Ovary (tissue), 9 donors: Measurements from ENCODE around the gene SMIM24. TPM values are rescaled to one million over a fixed set of nuclear protein-coding genes. Genes with fewer than 3 reads are reported as not detected.

Source experiments
- DNase-seq, 5 donors: peaks; one replicate each; pipeline ENCODE4 v3.0.0-alpha.2; 2019 to 2020
- H3K27ac ChIP-seq, 2 donors: fragments of 200-600 bp; one replicate each; pipeline versions ENCODE4 v1.5.1 to v1.8.0; 2019 to 2022
- H3K27me3 ChIP-seq: fragments of 200-600 bp; one replicate; pipeline ENCODE4 v1.8.0; 2022
- H3K36me3 ChIP-seq: fragments of 200-600 bp; sonication (generic); one replicate; pipeline ENCODE4 v1.5.1; 2019
- H3K4me1 ChIP-seq: one replicate; pipeline ENCODE4 v1.8.1; 2013; ENCODE audit warnings: mild to moderate bottlenecking, moderate library complexity; ENCODE audit not compliant: insufficient read depth
- H3K4me3 ChIP-seq: fragments of 200-600 bp; sonication (generic); one replicate; pipeline ENCODE4 v1.5.1; 2017
- H3K9me3 ChIP-seq, 2 donors: fragments of 200-600 bp in 1 of 2; sonication (generic) in 1 of 2; one replicate each; pipeline versions ENCODE4 v1.5.1 to v1.8.1; 2013 to 2019; ENCODE audit warnings: mild to moderate bottlenecking in 1 of 2, moderate library complexity in 1 of 2
- EP300 ChIP-seq: sonication (generic); formaldehyde crosslinking; IDR thresholded peaks from one replicate; pipeline ENCODE4 v1.6.1; 2017; ENCODE audit warnings: antibody characterized with exemption
- POLR2A ChIP-seq: fragments of 450-650 bp; IDR thresholded peaks from one replicate; pipeline ENCODE4 v1.6.1; 2017; ENCODE audit warnings: antibody characterized with exemption, mild to moderate bottlenecking, moderate library complexity
- WGBS, 3 donors: extraction: QIAGEN DNeasy Blood & Tissue Kit in 1 of 3; methylation state at CpG; one replicate each; pipeline versions ENCODE4 v1.1.5 to v1.1.7; 2013 to 2017; 5-methylcytosine and 5-hydroxymethylcytosine counted together
- intact Hi-C, 4 donors: fragments of 100-400 bp; cut with DNase I; formaldehyde crosslinking; loops; one replicate each; pipeline versions ENCODE4 v1.11.0 to v1.15.1; 2022 to 2023
- polyA plus RNA-seq, 2 donors: library from polyadenylated mRNA; stranded (reverse); fragments of 200-250 nt in 1 of 2; fragments of 350-450 nt in 1 of 2; fragmentation: Illumina TruSeq in 1 of 2; extraction: RNeasy Lipid Tissue Mini Kit (QIAGEN cat#74804) in 1 of 2; gene quantifications; one replicate each; pipeline ENCODE4 v1.2.3, GENCODE V29; 2013 to 2014
- total RNA-seq, 7 donors: library from RNA; depleted of rRNA in 2 of 7; stranded (reverse); fragments of >200 nt in 2 of 7; fragmentation: NEBNext Ultra II Directional in 3 of 7; extraction: Animal tissue kit (Norgen Biotek cat#: 25700) in 3 of 7; gene quantifications; one replicate each; pipeline versions ENCODE4 v1.1.0 to v1.2.4, GENCODE V29; 2016 to 2023
- TF ChIP-seq, protein P1 (sequence below), 3 donors: fragments of 450-650 bp in 2 of 3; fragments of 200-600 bp in 1 of 3; IDR thresholded peaks; one replicate each; pipeline versions ENCODE4 v1.5.1 to v1.8.0; 2016 to 2022; ENCODE audit warnings: antibody characterized with exemption in 3 of 3, mild to moderate bottlenecking in 1 of 3
- donor health status: DM: no; HTN: no; CAD: no; lungs with moderate emphysema.
- donor health status: DM: no; HTN: no; CAD: no.
- donor health status: Bipolar disorder and iron deficiency.
- donor health status: DM: yes; HTN: yes; CAD: no.
- donor health status: DM: no; HTN: no; CAD: no.
- donor health status: DM: yes; HTN: yes; CAD: no.

SMIM24 gene
- total and polyA plus RNA-seq, 9 donors = 0.10 to 2.6 (median 0.94) TPM; not detected in 3

DNA sequence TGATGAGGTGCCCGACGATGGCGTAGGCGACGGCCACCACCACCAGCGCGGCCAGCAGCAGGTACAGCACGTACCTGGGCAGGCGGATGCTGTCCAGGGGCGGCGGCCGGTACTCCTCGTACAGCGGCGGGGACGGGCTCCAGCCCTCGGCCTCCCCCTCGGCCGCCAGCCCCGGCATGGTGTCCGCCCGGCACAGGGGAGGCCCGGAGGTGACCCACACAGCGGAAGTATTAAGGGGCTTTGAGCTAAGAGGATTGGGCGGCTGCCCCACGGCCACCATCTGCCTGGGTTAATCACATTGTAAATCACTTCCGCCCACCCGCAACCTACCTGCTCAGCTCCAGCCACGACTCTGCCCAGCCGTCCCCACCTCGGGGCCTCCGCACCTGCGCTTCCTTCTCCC is 2.9 kb upstream of the SMIM24 start, which contains the start of gene SMIM44:
TSS of gene SMIM44 (minus strand) at position 216 of the 403 bp plus-strand sequence. CDS start at position 178, 38 bp downstream.
- intact Hi-C loops = loop anchor here in 1 of 4 donors (5.0 kb wide), 1 partner anchor 161 kb away; no protein-coding TSS in a partner anchor
- H3K4me1 ChIP-seq = no peaks in the 10 kb centered on the region
- DNase-seq = no peak
- TF ChIP-seq POLR2A (no peak), EP300 (no peak)
- TF ChIP-seq, protein P1, sequence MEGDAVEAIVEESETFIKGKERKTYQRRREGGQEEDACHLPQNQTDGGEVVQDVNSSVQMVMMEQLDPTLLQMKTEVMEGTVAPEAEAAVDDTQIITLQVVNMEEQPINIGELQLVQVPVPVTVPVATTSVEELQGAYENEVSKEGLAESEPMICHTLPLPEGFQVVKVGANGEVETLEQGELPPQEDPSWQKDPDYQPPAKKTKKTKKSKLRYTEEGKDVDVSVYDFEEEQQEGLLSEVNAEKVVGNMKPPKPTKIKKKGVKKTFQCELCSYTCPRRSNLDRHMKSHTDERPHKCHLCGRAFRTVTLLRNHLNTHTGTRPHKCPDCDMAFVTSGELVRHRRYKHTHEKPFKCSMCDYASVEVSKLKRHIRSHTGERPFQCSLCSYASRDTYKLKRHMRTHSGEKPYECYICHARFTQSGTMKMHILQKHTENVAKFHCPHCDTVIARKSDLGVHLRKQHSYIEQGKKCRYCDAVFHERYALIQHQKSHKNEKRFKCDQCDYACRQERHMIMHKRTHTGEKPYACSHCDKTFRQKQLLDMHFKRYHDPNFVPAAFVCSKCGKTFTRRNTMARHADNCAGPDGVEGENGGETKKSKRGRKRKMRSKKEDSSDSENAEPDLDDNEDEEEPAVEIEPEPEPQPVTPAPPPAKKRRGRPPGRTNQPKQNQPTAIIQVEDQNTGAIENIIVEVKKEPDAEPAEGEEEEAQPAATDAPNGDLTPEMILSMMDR (IDR thresholded peaks at IDR 0.05) = no peak
- H3K27me3 ChIP-seq = no peaks in the 10 kb centered on the region
- H3K27ac ChIP-seq = no peak within 1 kb of the TSS
- no peaks in the 10 kb centered on the region for H3K36me3 ChIP-seq
- H3K9me3 ChIP-seq = no peaks in the 10 kb centered on the region
- 40 to 62% (median 55%) methylated on average over 31 to 33 of the region's 33 CpGs for WGBS, 3 donors
- H3K4me3 ChIP-seq = no peak within 1 kb of the TSS

DNA sequence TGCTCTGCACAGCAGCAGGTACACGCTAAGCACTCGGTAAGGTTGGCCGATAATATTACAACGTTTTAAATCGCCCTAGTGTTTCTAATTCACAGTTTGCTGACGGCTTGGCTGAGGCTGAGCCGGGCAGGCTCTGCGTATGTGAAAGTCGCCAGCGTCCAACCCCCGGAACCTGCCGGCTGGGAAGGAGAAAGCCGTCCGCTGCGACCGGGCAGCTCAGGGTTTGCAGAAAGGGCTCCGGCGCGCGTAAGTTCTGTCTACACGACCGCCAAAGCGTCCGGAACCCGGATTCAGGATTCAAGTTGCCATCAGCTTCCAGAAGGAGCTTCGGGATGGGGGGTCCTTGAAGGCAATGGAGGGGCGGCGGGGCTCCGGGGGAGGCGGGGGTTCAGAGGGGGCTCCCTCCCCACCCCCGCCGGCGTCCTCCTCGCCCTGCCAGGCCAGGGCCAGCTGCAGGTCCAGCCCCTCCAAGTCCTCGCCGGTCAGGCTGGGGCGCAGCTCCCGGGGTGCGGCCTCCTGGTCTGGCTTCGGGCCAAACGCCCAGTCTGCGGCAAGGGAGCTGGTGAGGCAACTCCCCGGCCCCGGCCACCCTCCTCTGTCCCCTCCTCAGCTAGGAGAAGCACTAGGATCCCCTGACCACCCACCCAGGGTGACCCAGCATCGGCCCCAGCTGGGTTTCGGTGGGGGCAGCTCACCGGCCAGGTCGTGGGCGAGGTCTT is 2.3 kb upstream of the SMIM24 start:
- H3K9me3 ChIP-seq = no peaks in the 10 kb centered on the region

GRCh38 chr19:3481241-3482090 is 1.1 kb upstream of the SMIM24 start:
- H3K4me1 ChIP-seq = no peaks in the 10 kb centered on the region
- WGBS, 3 donors = 45 to 60% (median 47%) methylated on average over 30 to 38 of the region's 38 CpGs
- no peak for DNase-seq
- intact Hi-C loops = loop anchor here in 1 of 4 donors (5.0 kb wide), 1 partner anchor 159 kb away; no protein-coding TSS in a partner anchor
- H3K27ac ChIP-seq = no peak overlapping the region
- no peaks in the 10 kb centered on the region for H3K27me3 ChIP-seq
- TF ChIP-seq, protein P1 (IDR thresholded peaks at IDR 0.05) = no peak
- no peak for TF ChIP-seq EP300
- TF ChIP-seq POLR2A = no peak
- H3K4me3 ChIP-seq = no peak overlapping the region
- H3K36me3 ChIP-seq = no peaks in the 10 kb centered on the region
- no peaks in the 10 kb centered on the region for H3K9me3 ChIP-seq

More for the DNA sequence above, 2.3 kb upstream of the SMIM24 start:
- H3K4me3 ChIP-seq = no peak overlapping the region
- H3K36me3 ChIP-seq = no peaks in the 10 kb centered on the region
- WGBS, 3 donors = 42 to 66% (median 52%) methylated on average over 45 to 49 of the region's 49 CpGs
- no peak for DNase-seq
- no peak overlapping the region for H3K27ac ChIP-seq
- intact Hi-C loops = loop anchor here in 1 of 4 donors (5.0 kb wide), 1 partner anchor 160 kb away; no protein-coding TSS in a partner anchor
- TF ChIP-seq POLR2A = no peak
- TF ChIP-seq, protein P1 (IDR thresholded peaks at IDR 0.05) = no peak
- TF ChIP-seq EP300 = no peak
- no peaks in the 10 kb centered on the region for H3K4me1 ChIP-seq
- no peaks in the 10 kb centered on the region for H3K27me3 ChIP-seq

DNA sequence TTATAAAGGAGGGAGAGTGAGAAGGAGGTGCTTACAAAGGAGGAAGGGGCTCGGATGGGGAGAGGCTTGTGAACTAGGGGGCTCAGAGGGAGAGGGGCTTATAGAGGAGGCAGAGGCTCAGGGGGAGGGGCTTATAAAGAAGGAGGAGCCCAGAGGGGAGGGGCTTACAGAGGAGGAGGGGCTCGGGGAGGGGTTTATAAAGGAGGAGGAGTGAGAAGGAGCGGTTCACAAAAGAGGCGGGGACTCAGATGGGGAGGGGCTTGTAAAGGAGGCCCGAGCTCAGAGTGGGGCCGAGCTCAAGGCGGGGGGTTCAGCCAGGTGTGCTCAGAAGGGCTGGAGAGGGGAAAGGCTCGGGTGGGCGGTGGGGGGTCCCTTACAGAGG is 500 bp downstream of the SMIM24 start:
- 10 to 37% (median 23%) methylated on average over 9 of the region's 9 CpGs for WGBS, 3 donors
- Histone ChIP-seq H3K27me3 (no peaks in the 10 kb centered on the region), H3K9me3 (no peaks in the 10 kb centered on the region), H3K4me3 (no peak overlapping the region), H3K4me1 (no peaks in the 10 kb centered on the region), H3K36me3 (no peaks in the 10 kb centered on the region), H3K27ac (no peak overlapping the region)
- intact Hi-C loops = loop anchor here in 2 of 4 donors (5.0 kb wide), 2 partner anchors 158 to 168 kb away; no protein-coding TSS in a partner anchor
- TF ChIP-seq EP300 (no peak), POLR2A (no peak)
- TF ChIP-seq, protein P1 (IDR thresholded peaks at IDR 0.05) = no peak
- no peak for DNase-seq
